Brain microvascular endothelial cell (primary cell): Measurements from ENCODE around the gene CCDC170.
"Not testable (repeated sequence)": the region's sequence is repeated elsewhere in the genome, so short reads cannot be mapped to it uniquely, and the experiment has no call there.

Experiments
- DNase-seq: peaks from one replicate; pipeline ENCODE4 v3.0.0-alpha.2; 2020
- H3K27ac ChIP-seq: fragments of 250-450 bp; sonication (Bioruptor Pico); 2 replicates; pipeline ENCODE4 v1.5.1; 2020; ENCODE audit warnings: mild to moderate bottlenecking, moderate library complexity
- H3K27me3 ChIP-seq: fragments of 250-450 bp; sonication (Bioruptor Pico); replicated peaks from 2 replicates; pipeline ENCODE4 v1.5.1; 2020; ENCODE audit warnings: mild to moderate bottlenecking
- H3K36me3 ChIP-seq: fragments of 250-450 bp; sonication (Bioruptor Pico); replicated peaks from 2 replicates; pipeline ENCODE4 v1.5.1; 2020; ENCODE audit warnings: mild to moderate bottlenecking
- H3K4me3 ChIP-seq: 2 replicates; pipeline ENCODE4 v1.5.1; 2011; ENCODE audit warnings: low read depth, mild to moderate bottlenecking, control low read depth, low read length, moderate library complexity
- in situ Hi-C: cut with HindIII; loops from 2 replicates; pipeline ENCODE4 v1.10.0; 2017; ENCODE audit warnings: low sequenced_read_pairs, low pct_ligation_motif_present
- TF ChIP-seq, protein P1 (sequence below): IDR thresholded peaks from 2 replicates; pipeline ENCODE4 v1.5.1; 2011; ENCODE audit warnings: low read depth, mild to moderate bottlenecking, moderate library complexity, low read length, control low read depth, inconsistent platforms; ENCODE audit errors: missing control alignments

The CCDC170 gene

DNA sequence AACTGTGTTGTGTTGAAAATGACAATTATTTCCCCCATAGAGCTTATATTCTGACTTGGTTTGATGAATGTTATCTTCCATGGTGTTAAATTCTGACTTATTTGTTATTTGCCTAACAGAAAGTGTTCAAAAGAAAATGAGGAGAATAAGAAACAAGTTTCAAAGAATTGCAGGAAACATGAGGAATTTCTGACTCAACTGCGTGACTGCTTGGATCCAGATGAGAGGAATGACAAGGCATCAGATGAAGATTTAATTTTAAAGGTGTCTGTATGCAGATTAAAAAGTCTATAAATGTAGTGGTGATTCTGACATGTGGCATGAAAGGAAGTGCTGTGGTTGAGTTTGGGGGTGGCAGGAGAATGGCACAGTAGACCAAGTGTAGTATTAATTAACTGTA, 50.6 kb downstream of the CCDC170 start:
- TF ChIP-seq, protein P1, sequence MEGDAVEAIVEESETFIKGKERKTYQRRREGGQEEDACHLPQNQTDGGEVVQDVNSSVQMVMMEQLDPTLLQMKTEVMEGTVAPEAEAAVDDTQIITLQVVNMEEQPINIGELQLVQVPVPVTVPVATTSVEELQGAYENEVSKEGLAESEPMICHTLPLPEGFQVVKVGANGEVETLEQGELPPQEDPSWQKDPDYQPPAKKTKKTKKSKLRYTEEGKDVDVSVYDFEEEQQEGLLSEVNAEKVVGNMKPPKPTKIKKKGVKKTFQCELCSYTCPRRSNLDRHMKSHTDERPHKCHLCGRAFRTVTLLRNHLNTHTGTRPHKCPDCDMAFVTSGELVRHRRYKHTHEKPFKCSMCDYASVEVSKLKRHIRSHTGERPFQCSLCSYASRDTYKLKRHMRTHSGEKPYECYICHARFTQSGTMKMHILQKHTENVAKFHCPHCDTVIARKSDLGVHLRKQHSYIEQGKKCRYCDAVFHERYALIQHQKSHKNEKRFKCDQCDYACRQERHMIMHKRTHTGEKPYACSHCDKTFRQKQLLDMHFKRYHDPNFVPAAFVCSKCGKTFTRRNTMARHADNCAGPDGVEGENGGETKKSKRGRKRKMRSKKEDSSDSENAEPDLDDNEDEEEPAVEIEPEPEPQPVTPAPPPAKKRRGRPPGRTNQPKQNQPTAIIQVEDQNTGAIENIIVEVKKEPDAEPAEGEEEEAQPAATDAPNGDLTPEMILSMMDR, result no peak
- in situ Hi-C loops, result no loop called here
- no peak for DNase-seq
- no peaks in the 10 kb centered on the region for H3K36me3 ChIP-seq
- no peak overlapping the region for H3K27ac ChIP-seq
- H3K27me3 ChIP-seq, result no peaks in the 10 kb centered on the region
- H3K4me3 ChIP-seq, result no peak overlapping the region

DNA sequence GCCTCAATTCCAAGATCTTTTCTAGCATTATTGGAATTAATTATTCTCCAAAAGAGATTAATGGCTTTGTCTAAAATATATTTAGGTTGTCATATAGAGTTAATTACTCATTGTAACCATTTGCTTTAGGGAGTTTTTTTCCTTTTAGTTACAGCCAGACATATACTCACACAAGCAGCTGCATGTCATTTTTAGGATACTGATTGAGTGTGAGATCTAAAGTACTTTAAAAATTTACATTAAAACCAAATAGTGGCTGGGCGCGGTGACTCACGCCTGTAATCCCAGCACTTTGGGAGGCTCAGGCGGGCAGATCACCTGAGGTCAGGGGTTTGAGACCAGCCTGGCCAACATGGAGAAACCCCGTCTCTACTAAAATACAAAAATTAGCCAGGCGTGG, 51.1 kb downstream of the CCDC170 start:
- DNase-seq, H3K27me3 ChIP-seq, in situ Hi-C loops, H3K4me3 ChIP-seq, H3K36me3 ChIP-seq, H3K27ac ChIP-seq: not testable (repeated sequence)

DNA sequence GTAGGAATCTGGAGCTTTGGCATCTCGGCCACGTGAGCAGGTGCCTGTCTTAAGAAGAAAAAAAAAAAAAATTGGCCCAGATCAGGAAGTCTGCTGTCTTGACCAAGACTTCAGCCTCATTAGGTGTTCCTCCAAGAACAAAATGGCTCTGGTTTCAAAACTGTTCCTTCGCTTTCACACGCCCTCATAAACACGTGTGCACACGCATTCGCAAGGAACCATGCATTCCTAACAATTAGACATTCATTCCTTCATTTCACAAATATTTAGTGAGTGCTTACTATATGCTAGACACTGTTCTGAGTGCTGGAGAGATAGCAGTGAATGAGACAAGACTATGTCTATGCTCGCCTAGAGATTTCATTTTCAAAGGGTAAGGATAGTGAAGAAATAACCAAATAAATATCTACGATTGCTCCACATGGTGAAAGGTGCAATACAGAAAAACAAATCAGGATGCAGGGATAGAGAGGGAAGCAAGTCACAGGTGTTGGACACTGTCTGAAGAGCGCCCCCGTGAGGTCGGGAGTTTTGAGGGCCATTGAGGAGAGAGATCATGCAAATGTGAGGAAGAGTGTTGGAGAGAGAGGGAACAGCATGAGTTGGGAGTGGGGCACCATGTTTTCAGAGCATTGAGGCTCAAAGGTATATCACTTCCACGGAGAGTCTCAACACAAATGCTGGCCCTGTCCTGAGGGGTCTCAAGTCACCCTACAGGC, 53.3 kb downstream of the CCDC170 start:
- no peak for DNase-seq
- Histone ChIP-seq H3K4me3 (no peak overlapping the region), H3K36me3 (no peaks in the 10 kb centered on the region), H3K27ac (no peak overlapping the region), H3K27me3 (no peaks in the 10 kb centered on the region)
- TF ChIP-seq, protein P1, result no peak
- in situ Hi-C loops, result no loop called here

DNA sequence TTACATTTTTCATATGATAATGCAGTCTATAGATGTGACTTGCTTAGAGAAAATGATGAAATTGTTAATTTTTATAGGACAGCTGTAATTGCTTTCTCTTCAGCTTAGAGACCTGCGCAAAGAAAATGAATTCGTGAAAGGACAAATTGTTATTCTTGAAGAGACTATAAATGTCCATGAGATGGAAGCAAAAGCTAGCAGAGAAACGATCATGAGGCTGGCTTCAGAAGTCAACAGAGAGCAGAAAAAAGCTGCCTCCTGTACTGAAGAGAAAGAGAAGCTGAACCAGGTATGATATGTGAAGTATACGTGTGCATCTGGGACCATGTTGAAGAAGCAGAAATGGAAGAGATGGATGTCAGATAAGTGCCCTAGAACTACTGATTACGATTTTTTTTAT, 54.4 kb downstream of the CCDC170 start:
- DNase-seq, result no peak
- TF ChIP-seq, protein P1, result no peak
- no peak overlapping the region for H3K4me3 ChIP-seq
- no peaks in the 10 kb centered on the region for H3K27me3 ChIP-seq
- H3K27ac ChIP-seq, result no peak overlapping the region
- in situ Hi-C loops, result no loop called here
- H3K36me3 ChIP-seq, result no peaks in the 10 kb centered on the region

DNA sequence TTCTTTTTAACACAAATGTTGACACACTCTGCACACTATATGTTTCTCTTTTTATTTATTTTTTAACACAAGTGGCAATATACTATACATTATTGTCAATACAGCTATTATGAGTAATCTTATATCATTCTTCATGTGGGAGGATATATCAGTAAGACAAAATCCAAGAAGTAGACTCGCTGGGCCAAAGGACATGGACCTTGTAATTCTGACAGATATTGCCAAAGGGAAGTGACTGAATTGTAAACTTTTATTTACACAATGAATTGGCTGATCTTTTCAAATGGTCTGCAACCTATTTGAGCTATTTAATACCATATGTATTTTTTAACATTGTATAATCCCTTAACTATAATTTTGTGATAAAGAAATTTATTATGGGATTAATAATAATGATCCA, 56.0 kb downstream of the CCDC170 start:
- in situ Hi-C loops, result no loop called here
- Histone ChIP-seq H3K27ac (no peak overlapping the region), H3K4me3 (no peak overlapping the region), H3K36me3 (no peaks in the 10 kb centered on the region), H3K27me3 (no peaks in the 10 kb centered on the region)
- no peak for DNase-seq
- TF ChIP-seq, protein P1, result no peak

DNA sequence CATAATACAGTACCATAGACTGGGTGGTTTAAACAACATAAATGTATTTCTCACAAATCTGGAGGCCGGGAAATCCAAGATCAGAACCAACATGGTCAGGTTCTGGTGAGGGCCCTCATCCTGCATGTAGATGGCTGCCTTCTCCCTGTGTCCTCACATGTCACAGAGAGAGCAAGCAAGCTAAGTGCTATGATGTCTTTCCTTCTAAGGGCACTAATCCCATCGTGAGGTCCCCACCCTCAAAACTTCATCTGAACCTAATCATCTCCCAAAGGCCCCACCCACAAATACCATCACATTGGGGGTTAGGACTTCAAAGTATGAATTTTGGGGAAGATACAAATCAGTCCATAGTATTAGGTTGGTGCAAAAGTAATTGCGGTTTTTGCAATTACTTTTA, 56.8 kb downstream of the CCDC170 start:
- no peak for DNase-seq
- no peak overlapping the region for H3K27ac ChIP-seq
- in situ Hi-C loops, result no loop called here
- TF ChIP-seq, protein P1, result no peak
- no peak overlapping the region for H3K4me3 ChIP-seq
- H3K36me3 ChIP-seq, result no peaks in the 10 kb centered on the region
- no peaks in the 10 kb centered on the region for H3K27me3 ChIP-seq
